NT2/D1 (cell line): Measurements from ENCODE around the gene TRAPPC3.

Experiments used
- DNase-seq: peaks from one replicate; pipeline ENCODE4 v3.0.0-alpha.2; 2011; ENCODE audit warnings: low read depth, low spot score
- H3K27me3 ChIP-seq: 2 replicates; pipeline ENCODE4 v1.6.0; 2011; ENCODE audit warnings: mild to moderate bottlenecking; ENCODE audit not compliant: insufficient read length, insufficient read depth
- H3K36me3 ChIP-seq: 2 replicates; pipeline ENCODE4 v1.6.1; 2011; ENCODE audit warnings: mild to moderate bottlenecking, low read length, mixed read lengths; ENCODE audit not compliant: insufficient read depth, insufficient read length
- H3K4me1 ChIP-seq: 2 replicates; pipeline ENCODE4 v1.5.1; 2011; ENCODE audit not compliant: insufficient read depth, insufficient read length
- H3K4me3 ChIP-seq: 2 replicates; pipeline ENCODE4 v1.5.1; 2011; ENCODE audit warnings: low read depth; ENCODE audit not compliant: insufficient read length
- H3K9ac ChIP-seq: 2 replicates; pipeline ENCODE4 v1.6.0; 2011; ENCODE audit warnings: low read depth; ENCODE audit not compliant: insufficient read length
- H3K9me3 ChIP-seq: 2 replicates; pipeline ENCODE4 v1.5.1; 2011; ENCODE audit warnings: mild to moderate bottlenecking, low read length; ENCODE audit not compliant: insufficient read depth
- SUZ12 ChIP-seq: IDR thresholded peaks from 2 replicates; pipeline ENCODE4 v1.6.1; 2011; ENCODE audit not compliant: insufficient read length, insufficient read depth; ENCODE audit errors: extremely low read depth
- YY1 ChIP-seq: IDR thresholded peaks from 2 replicates; pipeline ENCODE4 v1.6.1; 2011; ENCODE audit not compliant: insufficient read length, insufficient read depth
- ZNF274 ChIP-seq: IDR thresholded peaks from 2 replicates; pipeline ENCODE4 v1.6.1; 2011; ENCODE audit warnings: mild to moderate bottlenecking, low read depth, low read length

Gene TRAPPC3

DNA sequence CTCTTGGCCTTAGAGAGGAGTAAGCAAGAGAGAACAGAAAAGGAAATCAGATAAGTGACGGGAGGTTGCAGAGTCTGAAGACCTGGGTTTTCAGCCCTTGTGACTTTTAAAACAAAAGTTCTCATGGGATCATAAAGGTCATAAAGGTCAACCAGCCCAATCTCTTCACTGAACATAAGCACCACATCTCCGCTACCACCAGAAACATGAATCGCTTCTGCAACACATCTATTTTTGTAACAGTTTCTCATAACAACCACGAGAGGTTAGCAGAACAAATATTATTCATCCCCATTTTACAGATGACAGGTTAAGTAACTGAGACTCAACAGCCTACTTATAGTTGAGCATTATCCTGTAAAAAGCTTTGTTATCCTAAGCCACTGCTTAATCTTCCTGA is 5.9 kb downstream of the TRAPPC3 start:
- Histone ChIP-seq H3K27me3 (no peaks in the 10 kb centered on the region), H3K9me3 (no peaks in the 10 kb centered on the region), H3K36me3 (peaks cover 36% of the 10 kb centered on the region), H3K4me3 (no peak overlapping the region), H3K4me1 (no peaks in the 10 kb centered on the region), H3K9ac (no peak overlapping the region)
- no peak for TF ChIP-seq ZNF274
- TF ChIP-seq SUZ12, result no peak
- no peak for TF ChIP-seq YY1
- no peak for DNase-seq

DNA sequence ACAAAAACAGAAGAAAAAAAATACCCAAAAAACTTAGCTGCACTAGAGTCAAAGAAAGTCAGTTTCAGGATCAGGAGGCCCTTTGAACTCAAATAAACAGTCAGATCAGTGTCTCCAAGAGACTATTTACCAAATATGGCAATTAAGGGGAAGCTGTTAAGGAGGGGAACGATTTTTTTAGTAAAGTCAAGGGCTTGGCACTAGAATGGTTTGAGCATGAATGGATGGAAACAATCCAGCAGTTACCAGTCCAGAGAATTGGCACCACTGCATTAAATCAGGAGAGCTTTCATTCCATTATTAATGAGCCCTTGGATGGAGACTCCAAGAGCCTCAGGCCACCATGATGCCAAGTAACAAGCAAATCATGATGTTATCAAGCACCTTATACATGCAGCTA is 7.2 kb downstream of the TRAPPC3 start:
- H3K27me3 ChIP-seq, result no peaks in the 10 kb centered on the region
- H3K9me3 ChIP-seq, result no peaks in the 10 kb centered on the region
- TF ChIP-seq YY1 (no peak), ZNF274 (no peak), SUZ12 (no peak)
- no peaks in the 10 kb centered on the region for H3K4me1 ChIP-seq
- no peak for DNase-seq
- H3K4me3 ChIP-seq, result no peak overlapping the region
- H3K36me3 ChIP-seq, result peaks cover 49% of the 10 kb centered on the region
- no peak overlapping the region for H3K9ac ChIP-seq

DNA sequence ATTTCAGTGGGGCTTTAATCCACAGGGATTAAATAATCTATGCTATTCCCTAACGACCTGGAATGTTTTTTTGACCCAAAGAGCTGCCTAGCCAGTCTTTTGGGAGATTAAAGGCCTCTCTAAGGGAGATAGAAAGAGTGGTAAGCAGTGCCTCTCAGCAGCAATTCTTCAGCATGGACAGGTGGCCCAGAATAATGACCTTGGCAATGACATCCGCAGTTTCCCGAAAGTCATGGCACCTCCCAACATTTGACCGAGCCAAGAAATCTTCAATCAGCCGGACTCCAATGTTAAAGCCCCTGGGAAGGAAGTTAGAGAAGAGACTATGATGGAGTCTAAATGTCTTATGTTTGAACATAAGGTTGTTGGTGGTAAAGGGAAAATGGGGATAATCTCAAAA is 9.8 kb downstream of the TRAPPC3 start:
- peaks cover 58% of the 10 kb centered on the region for H3K36me3 ChIP-seq
- H3K9ac ChIP-seq, result no peak overlapping the region
- peaks cover 6% of the 10 kb centered on the region for H3K4me1 ChIP-seq
- H3K4me3 ChIP-seq, result no peak overlapping the region
- no peak for TF ChIP-seq ZNF274
- no peak for TF ChIP-seq YY1
- no peak for DNase-seq
- H3K27me3 ChIP-seq, result no peaks in the 10 kb centered on the region
- H3K9me3 ChIP-seq, result no peaks in the 10 kb centered on the region

DNA sequence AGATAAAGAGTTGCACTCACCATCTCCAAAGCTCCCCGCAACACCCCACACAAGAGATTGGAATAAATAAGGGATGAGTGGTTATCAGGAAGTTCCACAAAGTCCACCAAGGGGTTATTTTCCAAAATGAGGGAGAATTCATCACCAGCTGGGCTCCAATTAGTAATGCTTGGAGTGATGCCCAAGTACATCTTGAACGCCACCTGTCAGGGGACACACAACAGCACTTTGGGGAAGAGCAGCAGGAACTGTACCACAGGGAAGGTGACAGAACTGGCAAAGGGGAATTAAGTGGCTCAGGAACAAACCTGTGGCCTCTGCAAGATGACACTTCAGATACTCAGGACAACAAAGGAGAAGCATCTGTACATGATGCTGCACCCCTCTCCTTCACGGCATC is 11.5 kb downstream of the TRAPPC3 start:
- TF ChIP-seq SUZ12 (no peak), ZNF274 (no peak)
- Histone ChIP-seq H3K9ac (no peak overlapping the region), H3K4me1 (peaks cover 15% of the 10 kb centered on the region), H3K4me3 (no peak overlapping the region), H3K27me3 (no peaks in the 10 kb centered on the region), H3K9me3 (no peaks in the 10 kb centered on the region), H3K36me3 (peaks cover 53% of the 10 kb centered on the region)
- no peak for DNase-seq

DNA sequence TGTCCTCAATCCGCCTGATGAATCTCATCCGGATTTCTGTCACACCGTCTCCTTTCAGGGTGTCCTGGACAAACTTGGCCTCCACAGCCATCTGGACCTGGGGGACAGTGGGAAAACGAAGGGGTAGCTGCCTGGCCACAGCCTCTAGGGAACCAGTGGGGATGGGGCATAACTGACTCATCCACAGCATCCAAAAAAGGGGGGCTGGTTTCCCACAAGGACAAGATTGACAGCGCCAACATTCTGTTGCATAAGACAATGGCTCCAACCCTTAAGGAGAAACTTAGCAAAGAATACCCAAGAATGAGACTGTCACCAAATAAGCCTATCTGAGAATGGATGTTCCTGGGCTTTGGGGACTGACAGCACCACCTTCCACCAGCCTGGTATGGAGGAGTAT is 12.1 kb downstream of the TRAPPC3 start:
- DNase-seq, result no peak
- Histone ChIP-seq H3K36me3 (peaks cover 48% of the 10 kb centered on the region), H3K27me3 (no peaks in the 10 kb centered on the region), H3K4me1 (peaks cover 15% of the 10 kb centered on the region), H3K9me3 (no peaks in the 10 kb centered on the region), H3K9ac (no peak overlapping the region), H3K4me3 (no peak overlapping the region)
- TF ChIP-seq YY1, result no peak
- TF ChIP-seq ZNF274, result no peak
- no peak for TF ChIP-seq SUZ12

DNA sequence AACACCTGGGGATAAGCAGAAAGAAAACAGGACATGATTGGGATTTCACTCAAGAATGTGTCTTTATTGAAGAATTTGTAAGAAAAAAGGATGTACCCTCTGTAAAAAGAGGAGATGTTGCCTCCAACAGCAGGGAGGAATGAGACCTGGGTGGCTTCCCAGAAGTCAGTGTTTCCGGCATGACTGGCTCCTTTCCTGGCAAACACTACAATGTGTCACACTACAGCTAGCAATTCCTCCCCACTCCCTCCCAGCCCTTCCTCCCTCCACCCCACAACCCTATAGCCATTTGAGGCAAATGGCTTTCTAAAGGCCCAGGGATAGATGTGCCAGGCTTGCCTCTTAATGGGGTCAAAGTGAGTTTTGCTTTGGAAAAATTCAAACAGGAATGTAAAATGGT is 12.8 kb downstream of the TRAPPC3 start:
- no peak overlapping the region for H3K4me3 ChIP-seq
- H3K27me3 ChIP-seq, result no peaks in the 10 kb centered on the region
- no peaks in the 10 kb centered on the region for H3K9me3 ChIP-seq
- no peak for TF ChIP-seq SUZ12
- no peak for TF ChIP-seq YY1
- TF ChIP-seq ZNF274, result no peak
- no peak overlapping the region for H3K9ac ChIP-seq
- peaks cover 15% of the 10 kb centered on the region for H3K4me1 ChIP-seq
- DNase-seq, result no peak
- peaks cover 46% of the 10 kb centered on the region for H3K36me3 ChIP-seq

DNA sequence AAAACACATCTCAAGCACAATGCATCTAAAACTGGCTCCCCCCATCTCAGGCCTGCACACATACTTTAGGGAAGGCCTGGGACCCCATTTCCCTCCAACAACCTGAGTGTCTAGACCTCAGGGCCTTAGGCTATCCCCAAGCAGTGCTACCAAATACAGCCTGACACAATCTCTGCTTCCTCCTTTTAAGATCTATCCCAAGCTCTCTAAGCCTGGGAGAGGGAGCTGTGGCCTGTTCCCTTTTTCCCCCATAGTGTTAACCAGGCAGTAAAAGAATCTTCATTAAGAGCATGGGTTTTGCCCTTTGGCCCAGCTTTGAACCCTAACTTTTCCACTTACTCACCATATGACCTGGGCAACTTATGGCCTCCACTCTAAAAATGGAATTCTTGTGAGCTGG is 13.5 kb downstream of the TRAPPC3 start:
- H3K4me1 ChIP-seq, result peaks cover 15% of the 10 kb centered on the region
- no peak overlapping the region for H3K4me3 ChIP-seq
- DNase-seq, result no peak
- H3K9ac ChIP-seq, result no peak overlapping the region
- no peaks in the 10 kb centered on the region for H3K27me3 ChIP-seq
- TF ChIP-seq ZNF274 (no peak), SUZ12 (no peak), YY1 (no peak)
- H3K9me3 ChIP-seq, result no peaks in the 10 kb centered on the region
- peaks cover 46% of the 10 kb centered on the region for H3K36me3 ChIP-seq

DNA sequence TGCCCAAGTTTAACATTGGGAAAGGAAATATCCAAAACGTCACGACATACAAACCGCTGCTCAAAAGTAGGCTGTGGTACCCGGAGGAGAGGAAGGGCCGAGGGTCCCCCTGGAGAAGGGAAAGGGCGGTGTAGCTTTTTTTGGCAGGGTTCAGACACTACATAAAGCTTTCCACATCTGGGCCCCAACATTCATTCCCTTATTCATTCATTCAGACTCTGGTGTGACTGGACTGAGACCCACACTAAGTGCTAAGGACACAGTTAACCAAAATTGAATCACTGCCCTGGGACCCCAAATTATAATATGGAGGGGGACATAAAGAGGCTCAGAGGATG is 14.0 kb downstream of the TRAPPC3 start:
- DNase-seq, result no peak
- Histone ChIP-seq H3K36me3 (peaks cover 44% of the 10 kb centered on the region), H3K4me3 (no peak overlapping the region), H3K4me1 (peaks cover 15% of the 10 kb centered on the region), H3K9me3 (no peaks in the 10 kb centered on the region), H3K27me3 (no peaks in the 10 kb centered on the region), H3K9ac (no peak overlapping the region)
- no peak for TF ChIP-seq SUZ12
- TF ChIP-seq YY1, result no peak
- no peak for TF ChIP-seq ZNF274
